ENCODE measurements around the gene TMEM170B.

Gene TMEM170B

GRCh38 chr6:11586536-11586935 is 49.0 kb downstream of the TMEM170B start:
- Histone ChIP-seq H3K79me2 (no peaks in the 10 kb centered on the region), H3K4me1 (no peaks in the 10 kb centered on the region), H3K27me3 (ENCODE audit: control insufficient read depth, insufficient read depth, low read length) (no peaks in the 10 kb centered on the region), H3K9ac (no peak overlapping the region), H3K4me2 (ENCODE audit: low read length) (no peak overlapping the region), H3K9me3 (ENCODE audit: control insufficient read depth, low read length) (no peaks in the 10 kb centered on the region), H3K4me3 (ENCODE audit: low read depth, low read length) (no peak overlapping the region), H2AFZ (no peak overlapping the region), H3K36me3 (ENCODE audit: control insufficient read depth, insufficient read depth, low read length) (no peaks in the 10 kb centered on the region), H3K27ac (no peak overlapping the region)
- TF ChIP-seq CTCF (IDR thresholded peaks at IDR 0.05): no peak

GRCh38 chr6:11589261-11589660 is 51.7 kb downstream of the TMEM170B start:
- Histone ChIP-seq H3K79me2 (no peaks in the 10 kb centered on the region), H3K36me3 (ENCODE audit: control insufficient read depth, insufficient read depth, low read length) (no peaks in the 10 kb centered on the region), H2AFZ (no peak overlapping the region), H3K4me3 (ENCODE audit: low read depth, low read length) (no peak overlapping the region), H3K4me1 (no peaks in the 10 kb centered on the region), H3K27me3 (ENCODE audit: control insufficient read depth, insufficient read depth, low read length) (no peaks in the 10 kb centered on the region), H3K9ac (no peak overlapping the region), H3K4me2 (ENCODE audit: low read length) (no peak overlapping the region), H3K27ac (no peak overlapping the region), H3K9me3 (ENCODE audit: control insufficient read depth, low read length) (no peaks in the 10 kb centered on the region)
- TF ChIP-seq CTCF (IDR thresholded peaks at IDR 0.05): no peak

- Histone ChIP-seq H3K9me3 (ENCODE audit: control insufficient read depth, low read length) (no peaks in the 10 kb centered on the region), H3K79me2 (no peaks in the 10 kb centered on the region), H3K4me2 (ENCODE audit: low read length) (no peak overlapping the region), H3K27me3 (ENCODE audit: control insufficient read depth, insufficient read depth, low read length) (no peaks in the 10 kb centered on the region), H3K36me3 (ENCODE audit: control insufficient read depth, insufficient read depth, low read length) (no peaks in the 10 kb centered on the region), H3K9ac (no peak overlapping the region), H2AFZ (no peak overlapping the region), H3K27ac (no peak overlapping the region), H3K4me3 (ENCODE audit: low read depth, low read length) (no peak overlapping the region), H3K4me1 (no peaks in the 10 kb centered on the region)
- TF ChIP-seq CTCF (IDR thresholded peaks at IDR 0.05): no peak
Measured at GRCh38 chr6:11592294-11592906, 54.9 kb downstream of the TMEM170B start.

GRCh38 chr6:11593096-11593495 is 55.5 kb downstream of the TMEM170B start:
- H3K9me3 ChIP-seq (ENCODE audit: control insufficient read depth, low read length): no peaks in the 10 kb centered on the region
- H3K4me2 ChIP-seq (ENCODE audit: low read length): no peak overlapping the region
- no peak overlapping the region for H3K9ac ChIP-seq
- TF ChIP-seq CTCF (IDR thresholded peaks at IDR 0.05): no peak
- H3K27me3 ChIP-seq (ENCODE audit: control insufficient read depth, insufficient read depth, low read length): no peaks in the 10 kb centered on the region
- H3K79me2 ChIP-seq: no peaks in the 10 kb centered on the region
- no peaks in the 10 kb centered on the region for H3K4me1 ChIP-seq
- H2AFZ ChIP-seq: no peak overlapping the region
- no peak overlapping the region for H3K4me3 ChIP-seq (ENCODE audit: low read depth, low read length)
- H3K27ac ChIP-seq: no peak overlapping the region
- no peaks in the 10 kb centered on the region for H3K36me3 ChIP-seq (ENCODE audit: control insufficient read depth, insufficient read depth, low read length)

GRCh38 chr6:11595903-11596302 is 58.4 kb downstream of the TMEM170B start:
- Histone ChIP-seq H3K79me2 (no peaks in the 10 kb centered on the region), H3K4me3 (ENCODE audit: low read depth, low read length) (no peak overlapping the region), H3K4me1 (no peaks in the 10 kb centered on the region), H3K36me3 (ENCODE audit: control insufficient read depth, insufficient read depth, low read length) (no peaks in the 10 kb centered on the region), H3K27ac (no peak overlapping the region), H3K9me3 (ENCODE audit: control insufficient read depth, low read length) (no peaks in the 10 kb centered on the region), H3K27me3 (ENCODE audit: control insufficient read depth, insufficient read depth, low read length) (no peaks in the 10 kb centered on the region), H3K4me2 (ENCODE audit: low read length) (no peak overlapping the region), H3K9ac (no peak overlapping the region), H2AFZ (no peak overlapping the region)
- no peak for TF ChIP-seq CTCF (IDR thresholded peaks at IDR 0.05)
